Choroid plexus epithelial cell (primary cell): ENCODE measurements around the gene DSEL.

Experiments
- DNase-seq: peaks from one replicate; pipeline ENCODE4 v3.0.0-alpha.2; 2010; ENCODE audit warnings: low read depth
- H3K4me3 ChIP-seq: 2 replicates; pipeline ENCODE4 v1.5.1; 2011; ENCODE audit warnings: low read depth, mild to moderate bottlenecking, control low read depth, low read length, moderate library complexity
- TF ChIP-seq, protein P1 (sequence below): conservative IDR thresholded peaks from 2 replicates; pipeline ENCODE4 v1.5.1; 2011; ENCODE audit warnings: low read depth, mild to moderate bottlenecking, control low read depth, inconsistent platforms, low read length, moderate library complexity

The DSEL gene

GRCh38 chr18:67483237-67483636, 33.3 kb downstream of the DSEL start:
- no peak overlapping the region for H3K4me3 ChIP-seq
- TF ChIP-seq, protein P1, sequence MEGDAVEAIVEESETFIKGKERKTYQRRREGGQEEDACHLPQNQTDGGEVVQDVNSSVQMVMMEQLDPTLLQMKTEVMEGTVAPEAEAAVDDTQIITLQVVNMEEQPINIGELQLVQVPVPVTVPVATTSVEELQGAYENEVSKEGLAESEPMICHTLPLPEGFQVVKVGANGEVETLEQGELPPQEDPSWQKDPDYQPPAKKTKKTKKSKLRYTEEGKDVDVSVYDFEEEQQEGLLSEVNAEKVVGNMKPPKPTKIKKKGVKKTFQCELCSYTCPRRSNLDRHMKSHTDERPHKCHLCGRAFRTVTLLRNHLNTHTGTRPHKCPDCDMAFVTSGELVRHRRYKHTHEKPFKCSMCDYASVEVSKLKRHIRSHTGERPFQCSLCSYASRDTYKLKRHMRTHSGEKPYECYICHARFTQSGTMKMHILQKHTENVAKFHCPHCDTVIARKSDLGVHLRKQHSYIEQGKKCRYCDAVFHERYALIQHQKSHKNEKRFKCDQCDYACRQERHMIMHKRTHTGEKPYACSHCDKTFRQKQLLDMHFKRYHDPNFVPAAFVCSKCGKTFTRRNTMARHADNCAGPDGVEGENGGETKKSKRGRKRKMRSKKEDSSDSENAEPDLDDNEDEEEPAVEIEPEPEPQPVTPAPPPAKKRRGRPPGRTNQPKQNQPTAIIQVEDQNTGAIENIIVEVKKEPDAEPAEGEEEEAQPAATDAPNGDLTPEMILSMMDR = no peak
- no peak for DNase-seq

- no peak for DNase-seq
- TF ChIP-seq, protein P1 = no peak
- H3K4me3 ChIP-seq = no peak overlapping the region
Observed at GRCh38 chr18:67478249-67478648, 38.3 kb downstream of the DSEL start.

GRCh38 chr18:67477522-67477921, 39.0 kb downstream of the DSEL start:
- TF ChIP-seq, protein P1 = no peak
- H3K4me3 ChIP-seq = no peak overlapping the region
- no peak for DNase-seq

- peak; percentile 32 for DNase-seq
Observed at GRCh38 chr18:67476585-67476984, 39.9 kb downstream of the DSEL start.

DNA sequence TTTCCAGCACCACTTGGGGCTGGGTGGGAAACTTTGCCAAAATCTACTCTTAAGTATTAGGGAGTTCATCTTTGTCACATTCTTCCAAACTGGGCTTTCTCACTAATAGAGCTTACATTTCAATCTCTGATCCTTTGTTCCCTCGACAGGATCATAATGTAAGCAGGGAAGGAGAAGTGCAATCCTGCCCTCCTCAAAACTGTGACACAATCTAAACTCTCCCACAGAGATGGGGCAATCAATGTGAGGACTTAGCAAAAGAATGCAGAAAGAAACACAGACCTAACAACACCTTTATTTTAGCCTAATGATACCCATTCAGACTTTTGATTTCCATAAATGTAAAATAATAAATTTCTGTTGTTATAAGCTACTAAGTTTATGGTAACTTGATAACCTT, 40.8 kb downstream of the DSEL start:
- TF ChIP-seq, protein P1 = no peak
- H3K4me3 ChIP-seq = no peak overlapping the region
- peak; percentile 78 for DNase-seq

More at GRCh38 chr18:67476585-67476984, 39.9 kb downstream of the DSEL start:
- H3K4me3 ChIP-seq = no peak overlapping the region
- TF ChIP-seq, protein P1 = no peak

GRCh38 chr18:67468038-67468437, 48.5 kb downstream of the DSEL start:
- TF ChIP-seq, protein P1 = no peak
- no peak for DNase-seq
- H3K4me3 ChIP-seq = no peak overlapping the region

GRCh38 chr18:67467188-67467587, 49.3 kb downstream of the DSEL start:
- H3K4me3 ChIP-seq = no peak overlapping the region
- TF ChIP-seq, protein P1 = no peak
- no peak for DNase-seq
